ENCODE measurements around the gene HNRNPL.
"Not testable (repeated sequence)": the region's sequence is repeated elsewhere in the genome, so short reads cannot be mapped to it uniquely, and the experiment has no call there.

The HNRNPL gene

GRCh38 chr19:38849860-38850435 is at the start of gene HNRNPL:
Gene HNRNPL, minus strand, starts transcription at chr19:38849986. Its CDS starts 20 bp downstream, at chr19:38849966.
- DNase-seq, result peak; percentile 99

GRCh38 chr19:38898788-38899446 is 49.1 kb upstream of the HNRNPL start:
- DNase-seq, result no peak

GRCh38 chr19:38894968-38895367 is 45.2 kb upstream of the HNRNPL start:
- DNase-seq, result no peak

GRCh38 chr19:38893341-38893771 is 43.6 kb upstream of the HNRNPL start:
- no peak for DNase-seq

GRCh38 chr19:38892841-38893240 is 43.1 kb upstream of the HNRNPL start:
- no peak for DNase-seq

- DNase-seq, result no peak
Observed at GRCh38 chr19:38891771-38892170, 42.0 kb upstream of the HNRNPL start.

GRCh38 chr19:38890686-38891085 is 40.9 kb upstream of the HNRNPL start:
- DNase-seq, result no peak

- DNase-seq, result no peak
Observed at GRCh38 chr19:38889803-38890202, 40.0 kb upstream of the HNRNPL start.

GRCh38 chr19:38888876-38889275 is 39.1 kb upstream of the HNRNPL start:
- no peak for DNase-seq

GRCh38 chr19:38884691-38885090 is 34.9 kb upstream of the HNRNPL start:
- DNase-seq, result not testable (repeated sequence)

GRCh38 chr19:38883286-38883685 is 33.5 kb upstream of the HNRNPL start:
- DNase-seq, result no peak

- no peak for DNase-seq
Observed at GRCh38 chr19:38880882-38881609, 31.3 kb upstream of the HNRNPL start.

- no peak for DNase-seq
Observed at GRCh38 chr19:38880076-38880881, 30.5 kb upstream of the HNRNPL start.

GRCh38 chr19:38879400-38879751 is 29.6 kb upstream of the HNRNPL start:
- no peak for DNase-seq

- no peak for DNase-seq
Observed at GRCh38 chr19:38878575-38879399, 29.0 kb upstream of the HNRNPL start.

- DNase-seq, result peak; percentile 51
Observed at GRCh38 chr19:38877781-38878574, 28.2 kb upstream of the HNRNPL start, which contains the start of gene RINL. Gene RINL, minus strand, starts transcription at chr19:38878275. Its CDS starts 1,533 bp downstream, at chr19:38876742.

GRCh38 chr19:38875656-38876395 is 26.0 kb upstream of the HNRNPL start:
- DNase-seq, result no peak

- DNase-seq, result not testable (repeated sequence)
Observed at GRCh38 chr19:38873400-38873799, 23.6 kb upstream of the HNRNPL start.

GRCh38 chr19:38870612-38871011 is 20.8 kb upstream of the HNRNPL start:
- no peak for DNase-seq

- DNase-seq, result peak; percentile 89
Observed at GRCh38 chr19:38869836-38870607, 20.2 kb upstream of the HNRNPL start.

Measured in activated T-cell treated with anti-CD3 and anti-CD28 coated beads for 4 hours (primary cell).